CD4-positive, alpha-beta T cell treated with Interferon alpha-2 for 1 hour (primary cell): ENCODE measurements around the gene KRT2.

Experiments used
- DNase-seq, 2 donors: peaks; one replicate each; pipeline ENCODE4 v3.0.0-alpha.2; 2020 to 2022

Gene KRT2

DNA sequence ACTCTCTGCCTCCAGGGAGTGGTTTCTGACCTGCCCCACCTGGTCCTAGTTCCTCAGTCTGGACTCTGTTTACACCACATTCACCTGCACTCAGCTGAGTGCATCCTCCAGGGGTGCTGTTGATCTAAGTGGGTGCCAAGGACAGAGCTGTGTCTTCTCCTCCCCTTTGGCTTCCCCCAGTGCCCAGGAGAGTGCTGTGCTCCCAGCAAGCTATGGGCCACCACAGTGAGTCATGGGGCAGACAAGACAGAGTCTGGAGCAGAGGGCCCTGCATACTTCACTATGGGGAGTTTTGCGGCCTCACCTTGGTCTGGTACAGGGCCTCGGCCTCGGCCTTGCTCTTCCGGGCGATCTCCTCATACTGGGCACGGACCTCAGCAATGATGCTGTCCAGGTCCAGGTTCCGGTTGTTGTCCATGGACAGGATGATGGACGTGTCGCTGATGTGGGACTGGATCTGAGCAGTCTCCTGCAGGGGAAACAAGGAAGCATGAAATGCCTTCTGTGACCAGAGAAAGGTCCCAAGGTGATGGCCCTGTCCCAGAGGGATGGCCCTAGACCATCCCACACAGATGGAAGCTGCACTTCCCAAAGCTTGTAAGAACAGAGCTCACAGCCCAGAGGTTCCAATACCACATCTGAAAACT is 38.5 kb downstream of the KRT2 start:
- no peak for DNase-seq

DNA sequence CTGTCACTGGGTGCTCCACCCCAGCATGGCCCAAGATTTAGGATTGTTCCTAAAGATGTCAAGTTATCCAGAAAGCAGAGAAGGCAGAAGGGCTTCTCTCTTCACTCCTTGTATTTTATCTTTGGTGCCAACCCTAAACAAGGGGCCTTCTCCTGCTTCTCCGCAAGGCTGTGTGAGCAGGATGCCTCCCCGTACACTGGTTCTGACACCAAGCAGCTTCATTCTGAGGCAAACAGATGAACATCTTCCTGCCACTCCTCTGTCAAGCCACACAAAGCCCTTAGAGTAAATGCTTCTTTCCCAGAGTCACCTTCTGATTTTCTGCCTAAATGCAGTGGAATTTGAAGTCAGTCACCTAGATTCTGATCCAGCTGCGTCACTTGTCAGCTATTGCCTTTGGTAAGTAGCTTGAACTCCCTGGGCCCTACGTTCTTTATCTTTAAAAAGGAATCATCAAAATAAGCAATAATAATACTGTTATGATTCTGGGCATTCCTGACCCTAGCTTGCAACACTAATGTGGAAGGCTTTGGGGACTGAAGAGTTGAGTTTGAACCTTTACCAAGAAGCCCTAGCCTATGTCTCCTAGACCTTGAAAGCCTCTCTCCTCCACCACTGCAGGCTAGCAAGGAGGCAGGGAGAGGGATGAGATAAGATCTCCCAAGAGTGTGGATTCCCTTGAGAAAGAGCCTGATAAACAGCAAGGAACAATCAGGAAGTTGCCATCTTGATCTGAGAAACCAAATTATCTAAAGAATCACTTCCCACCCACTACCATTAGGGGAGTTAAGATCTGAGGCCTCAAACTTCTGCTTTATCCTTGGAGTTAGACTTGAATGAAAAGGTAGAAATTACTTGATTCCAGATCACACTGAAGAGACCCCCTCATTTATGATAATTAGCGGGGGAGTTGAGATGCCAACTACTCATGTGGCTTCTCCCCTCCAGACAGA is 39.3 kb downstream of the KRT2 start:
- DNase-seq = no peak

DNA sequence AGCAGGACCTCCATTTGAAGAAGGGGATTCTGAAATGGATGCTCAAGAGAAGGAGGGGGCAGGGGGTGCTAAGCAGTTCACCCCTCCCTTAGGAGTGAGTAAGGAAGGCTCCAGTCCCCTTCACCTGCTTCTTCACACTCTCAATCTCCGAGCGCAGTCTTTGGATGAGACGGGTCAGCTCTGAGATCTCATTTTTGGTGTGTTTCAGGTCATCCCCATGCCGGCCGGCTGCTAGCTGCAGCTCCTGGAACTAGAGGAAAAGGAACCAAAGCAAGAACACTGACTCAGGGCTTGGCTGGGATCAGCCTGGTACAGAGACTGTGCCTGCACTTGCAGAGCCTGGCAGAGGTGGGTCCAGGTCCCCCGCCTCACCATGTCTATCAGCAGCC is 40.9 kb downstream of the KRT2 start:
- no peak for DNase-seq

DNA sequence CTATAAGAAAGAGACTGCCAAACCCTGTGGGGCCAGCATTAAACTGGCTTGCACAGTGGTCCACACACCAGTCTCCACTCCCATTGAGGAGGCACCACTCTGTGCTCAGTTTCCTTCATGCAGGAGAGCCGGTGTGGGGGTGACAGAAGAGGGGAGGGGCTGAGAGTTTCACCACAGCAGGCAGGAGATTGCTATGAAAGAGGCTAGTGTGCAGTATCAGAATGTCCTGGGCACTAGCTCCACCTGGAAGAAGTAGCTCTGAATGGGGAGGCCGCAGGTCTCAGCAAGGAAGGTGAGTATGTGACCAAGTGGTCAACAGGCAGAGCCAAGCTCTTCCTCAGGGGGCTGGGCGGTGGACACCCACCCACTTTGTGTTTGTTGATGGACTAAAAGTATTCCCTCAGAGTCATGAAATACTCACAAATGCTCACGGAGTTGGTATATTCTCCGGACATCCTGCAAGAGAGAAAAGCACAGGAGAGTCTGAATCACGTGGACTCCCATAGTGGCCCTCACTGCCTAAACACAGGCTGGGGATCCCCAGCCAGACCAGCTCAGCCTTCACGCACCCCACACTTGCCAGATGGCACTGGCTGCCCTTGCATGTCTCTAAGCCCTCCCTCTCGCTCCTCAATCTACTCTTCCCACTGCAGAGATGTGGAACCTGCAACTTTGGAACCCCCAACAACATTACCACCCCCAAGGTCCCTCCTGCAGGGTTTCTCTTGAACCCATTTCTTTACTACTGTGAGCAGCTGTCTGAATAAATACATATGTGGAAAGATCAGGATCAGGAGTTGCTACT is 43.0 kb downstream of the KRT2 start:
- DNase-seq = no peak

DNA sequence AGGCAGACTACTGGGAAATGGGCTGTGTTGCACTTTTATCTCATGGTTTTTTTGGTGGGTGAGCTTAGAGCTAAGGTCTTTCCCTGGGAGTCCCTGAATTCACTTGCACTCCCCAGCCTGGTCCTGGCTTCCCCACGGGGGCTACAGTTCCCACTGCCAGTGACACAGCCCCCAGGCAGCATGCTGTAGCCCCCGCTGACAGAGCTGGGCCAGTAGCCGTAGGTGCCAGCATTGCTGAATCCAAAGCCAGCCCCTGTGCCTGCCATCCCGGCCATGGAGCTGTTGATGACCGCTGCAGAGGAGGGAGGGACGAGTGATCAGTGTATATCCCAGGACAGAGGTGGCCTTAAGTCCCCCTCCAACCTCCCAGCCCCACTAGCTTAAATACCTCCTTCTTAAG is 43.9 kb downstream of the KRT2 start:
- no peak for DNase-seq

DNA sequence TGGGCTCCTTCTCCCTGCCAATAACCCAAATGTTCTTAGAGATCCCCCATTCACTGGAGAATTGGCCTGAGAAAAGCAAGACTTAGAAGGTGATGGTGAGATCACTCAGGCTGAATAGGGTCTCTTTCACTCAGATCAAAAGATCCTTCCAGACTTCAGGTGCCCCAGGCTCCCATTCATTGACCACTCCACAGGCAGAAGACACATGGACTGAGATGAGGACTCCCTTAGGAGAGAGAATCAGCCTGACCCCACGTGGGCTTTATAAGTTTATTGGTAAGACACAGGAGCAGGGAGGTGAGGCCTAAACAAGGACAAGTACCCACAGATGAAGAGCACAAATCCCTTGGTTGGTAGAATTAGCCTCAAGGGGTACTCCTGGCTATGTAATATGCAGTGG is 44.7 kb downstream of the KRT2 start:
- DNase-seq = no peak

DNA sequence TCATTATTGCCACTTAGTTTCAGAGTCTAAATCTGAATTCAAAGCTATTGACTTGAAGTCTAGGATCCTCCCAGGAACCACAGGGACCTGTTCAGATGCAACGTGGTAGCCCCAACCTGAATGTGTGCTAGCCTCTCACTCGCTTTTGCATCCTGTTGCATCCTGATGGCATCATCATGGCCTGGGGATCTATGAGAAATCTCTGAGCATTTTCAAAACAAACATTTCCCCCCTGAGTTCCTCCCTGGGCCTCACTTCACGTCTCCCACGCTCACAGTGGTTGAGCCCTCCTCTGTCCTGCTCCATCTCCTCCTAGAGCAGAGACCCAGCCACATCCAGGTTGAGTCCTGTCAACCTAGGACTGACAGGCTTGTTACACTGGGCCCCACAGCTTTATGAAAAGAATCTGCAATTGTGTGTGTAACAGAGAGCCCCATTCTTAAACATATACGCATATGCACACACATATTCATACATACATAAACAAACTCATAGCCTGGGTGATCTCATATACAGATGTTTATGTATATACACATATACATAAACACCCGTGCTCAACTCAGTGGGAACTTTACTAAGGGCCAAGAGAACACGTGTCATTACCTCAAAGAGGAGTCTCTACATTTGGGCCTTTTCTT is 45.3 kb downstream of the KRT2 start:
- DNase-seq = no peak

DNA sequence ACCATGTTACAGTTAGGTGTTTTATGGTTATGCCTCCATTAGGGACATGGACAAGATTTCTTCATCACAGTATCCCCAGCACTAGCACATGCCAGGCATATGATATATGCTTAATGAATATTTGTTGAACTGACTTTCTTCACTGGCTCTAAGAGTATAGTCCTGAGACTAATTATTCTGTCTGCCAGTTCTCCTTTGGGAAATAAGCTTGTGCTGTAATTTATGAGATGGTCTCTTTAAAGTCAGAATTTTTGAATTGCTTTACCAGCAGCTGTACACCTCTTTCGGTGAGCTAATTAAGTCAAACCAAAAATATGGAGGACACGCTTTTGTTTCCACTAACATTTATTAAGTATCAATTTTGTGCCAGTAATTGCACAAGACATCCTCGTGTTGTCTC is 45.9 kb downstream of the KRT2 start:
- no peak for DNase-seq

DNA sequence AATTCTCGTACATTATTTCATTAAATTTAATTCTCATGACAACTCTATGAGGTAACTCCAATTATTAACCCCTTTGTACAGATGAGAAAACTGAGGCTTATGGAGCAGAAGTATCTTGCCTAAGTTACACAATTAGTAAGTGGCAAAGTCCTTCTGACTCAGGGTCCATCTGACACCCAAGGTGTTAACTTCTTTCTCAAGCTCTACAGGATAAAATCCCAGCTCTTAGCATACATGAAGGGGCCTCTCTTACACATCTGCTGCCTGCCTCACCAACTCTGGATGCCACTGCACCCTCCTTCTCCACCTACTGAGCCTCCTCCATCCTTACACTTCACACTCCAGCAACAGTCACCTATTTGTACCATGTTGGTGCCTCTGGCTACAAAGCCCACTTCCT is 46.5 kb downstream of the KRT2 start:
- DNase-seq = no peak

DNA sequence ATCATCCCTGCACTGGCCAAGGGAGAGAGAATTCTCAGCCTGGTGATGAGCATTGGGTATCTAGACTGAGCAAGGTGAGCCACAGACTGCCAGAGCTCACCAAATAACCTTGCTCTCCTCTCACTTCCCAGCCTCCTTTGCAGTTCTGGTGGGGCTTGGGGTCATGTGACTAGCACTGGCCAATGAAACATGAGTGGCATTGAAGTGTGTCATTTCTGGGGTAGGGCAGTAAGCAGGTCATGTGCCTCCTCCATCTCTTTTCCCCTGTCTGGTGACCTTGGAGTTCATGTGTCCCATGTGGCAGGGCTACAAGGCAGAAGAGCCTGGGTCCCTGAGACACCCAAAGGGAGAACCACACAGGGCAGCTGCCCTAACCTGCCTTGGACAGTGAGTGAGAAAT is 47.2 kb downstream of the KRT2 start:
- no peak for DNase-seq

DNA sequence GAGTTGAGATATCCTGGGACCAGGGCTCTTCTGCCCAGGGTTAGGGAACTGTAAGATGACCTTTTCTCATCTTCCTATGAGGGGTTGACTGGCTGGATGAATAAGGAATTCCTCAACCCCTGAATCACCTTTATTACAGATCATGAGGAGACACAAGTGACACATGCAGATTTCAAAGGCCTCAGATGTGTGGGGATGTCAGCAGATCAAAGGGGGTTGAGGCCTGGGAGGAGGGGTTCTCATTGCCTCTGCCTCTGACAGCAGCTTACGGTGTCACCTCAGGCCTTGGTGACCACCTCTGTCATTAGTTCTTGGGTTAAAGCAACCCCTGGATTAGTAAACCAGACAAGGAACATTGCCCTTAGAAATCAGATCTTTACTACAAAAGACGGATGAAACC is 48.7 kb downstream of the KRT2 start:
- peak; percentile 17 to 33 for DNase-seq

DNA sequence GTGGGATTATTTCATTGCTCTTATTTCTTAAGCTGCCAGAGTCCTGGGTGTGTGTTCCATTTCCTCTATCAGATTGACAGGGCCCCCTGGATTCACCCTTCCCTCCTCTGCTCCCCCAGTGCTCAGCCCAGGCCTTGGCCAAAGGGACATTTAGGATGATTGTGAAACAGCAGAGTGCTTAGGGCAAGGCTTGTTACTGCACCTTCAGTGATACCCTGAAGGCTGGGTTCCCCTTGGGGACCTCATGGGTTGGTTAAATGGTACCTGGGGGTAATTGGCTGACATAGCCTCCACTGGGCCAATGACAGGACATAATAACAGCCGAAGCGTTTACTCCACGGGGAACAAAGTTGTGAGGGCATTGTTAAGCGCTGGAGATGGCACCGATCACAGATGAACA is 49.5 kb downstream of the KRT2 start:
- no peak for DNase-seq

DNA sequence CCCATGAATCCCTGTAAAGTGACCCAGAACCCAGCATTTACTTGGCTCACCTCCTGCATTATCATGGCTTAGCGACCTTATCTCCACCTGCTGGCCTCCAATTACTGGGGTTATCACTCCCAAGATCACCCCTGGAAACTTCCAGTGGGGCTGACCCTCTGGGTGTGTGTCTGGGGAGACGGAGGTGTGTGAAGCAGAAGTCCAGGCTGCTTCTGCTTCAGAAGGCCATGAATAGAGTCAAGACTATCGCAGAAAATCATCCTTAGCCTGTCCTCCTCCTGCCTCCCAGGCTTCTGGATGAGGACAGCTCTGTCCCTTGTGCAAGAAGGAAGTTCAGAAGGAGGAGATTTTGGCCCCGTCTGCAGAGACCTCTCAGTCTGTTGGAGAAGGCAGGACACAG is 50.3 kb downstream of the KRT2 start:
- no peak for DNase-seq

DNA sequence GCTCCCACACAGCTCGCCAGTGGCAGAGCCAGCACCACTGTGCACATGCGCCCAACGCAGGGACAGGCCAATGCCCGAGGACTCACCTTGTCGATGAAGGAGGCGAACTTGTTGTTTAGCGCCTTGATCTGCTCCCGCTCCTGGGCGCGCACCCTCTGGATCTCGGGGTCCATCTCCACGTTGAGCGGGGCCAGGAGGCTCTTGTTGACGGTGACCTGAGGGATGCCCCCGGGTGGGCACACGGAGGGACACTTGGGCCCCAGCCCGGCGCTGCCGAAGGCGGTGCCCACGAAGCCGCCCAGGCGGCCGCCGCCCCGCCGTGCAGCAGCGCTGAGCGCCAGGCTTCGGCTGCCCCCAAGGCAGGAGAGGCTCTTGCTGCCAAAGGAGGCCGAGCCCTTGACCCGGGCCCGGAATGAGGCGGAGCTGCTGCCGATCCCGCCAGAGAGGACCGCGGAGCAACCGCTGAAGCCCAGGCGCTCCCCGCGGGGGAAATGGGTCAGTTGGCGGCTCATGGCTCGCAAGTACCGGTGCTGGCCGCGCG is 51.0 kb downstream of the KRT2 start, which contains the start of gene KRT72:
TSS of gene KRT72 (minus strand) at position 523 of the 541 bp plus-strand sequence. CDS start at position 512, 11 bp downstream.
- no peak for DNase-seq

DNA sequence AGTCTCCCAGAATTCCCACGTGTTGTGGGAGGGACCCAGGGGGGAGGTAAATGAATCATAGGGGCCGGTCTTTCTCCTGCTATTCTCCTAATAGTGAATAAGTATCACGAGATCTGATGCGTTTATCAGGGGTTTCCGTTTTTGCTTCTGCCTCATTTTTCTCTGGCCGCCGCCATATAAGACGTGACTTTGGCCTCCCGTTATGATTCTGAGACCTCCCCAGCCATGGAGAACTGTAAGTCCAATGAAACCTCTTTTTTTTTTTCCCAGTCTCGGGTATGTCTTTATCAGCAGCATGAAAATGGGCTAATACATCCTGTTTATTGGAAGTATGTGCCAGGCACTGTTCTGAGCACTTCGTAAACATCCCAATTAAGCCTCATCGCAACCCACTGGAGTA is 51.5 kb downstream of the KRT2 start:
- DNase-seq = no peak

DNA sequence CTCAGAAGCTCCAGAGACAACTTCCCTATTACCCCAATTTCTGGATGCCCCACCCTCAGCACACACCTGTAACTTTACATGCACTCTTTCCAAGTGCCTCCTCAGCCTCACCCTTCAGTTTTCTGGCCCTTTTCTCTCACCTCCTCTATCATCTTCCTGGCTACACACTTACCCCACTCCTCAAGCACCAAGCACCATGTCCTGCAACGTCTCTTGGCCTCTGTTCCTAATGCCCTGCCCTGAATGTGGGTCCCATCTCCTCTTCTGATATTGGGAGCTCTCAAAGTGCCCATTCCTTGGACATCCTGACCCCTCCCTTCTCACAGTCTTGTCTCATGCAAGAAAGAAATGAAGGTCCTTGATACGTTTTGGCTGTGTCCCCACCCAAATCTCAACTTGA is 51.9 kb downstream of the KRT2 start:
- no peak for DNase-seq

DNA sequence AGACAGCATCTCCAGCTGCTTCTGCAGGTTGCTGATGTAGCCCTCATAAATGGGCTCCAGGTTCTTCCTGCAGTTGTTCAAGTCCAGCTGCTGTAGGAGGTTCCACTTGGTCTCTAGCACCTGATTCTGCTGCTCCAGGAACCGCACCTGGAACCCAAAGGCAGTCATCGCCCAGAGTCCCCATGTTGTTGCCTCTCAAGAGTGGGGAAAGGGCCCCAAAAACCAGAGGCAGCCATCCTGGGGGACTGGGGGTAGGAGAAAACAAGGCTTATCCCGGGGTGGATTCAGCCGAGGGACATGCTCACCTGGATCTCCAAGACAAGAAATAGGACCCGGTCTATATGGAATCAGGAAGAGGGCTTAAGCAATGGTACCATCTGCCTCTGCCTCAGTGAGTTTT is 53.0 kb downstream of the KRT2 start:
- DNase-seq = no peak
